Thyroid gland (tissue), 4 donors: Measurements from ENCODE around the gene APBA1.

Experiments
- POLR2A ChIP-seq, 2 donors: fragments of 450-650 bp; IDR thresholded peaks; one replicate each; pipeline ENCODE4 v1.6.1; 2017; ENCODE audit warnings: antibody characterized with exemption in 2 of 2, mild to moderate bottlenecking in 2 of 2, moderate library complexity in 1 of 2
- TF ChIP-seq, protein P1 (sequence below), 6 experiments: fragments of 200-600 bp in 3 of 6; fragments of 450-650 bp in 3 of 6; sonication (generic) in 3 of 6; IDR thresholded peaks; one replicate each; pipeline ENCODE4 v1.5.1; 2016 to 2019; ENCODE audit warnings: antibody characterized with exemption in 6 of 6, mild to moderate bottlenecking in 2 of 6, inconsistent platforms in 1 of 6, moderate library complexity in 1 of 6

DNA sequence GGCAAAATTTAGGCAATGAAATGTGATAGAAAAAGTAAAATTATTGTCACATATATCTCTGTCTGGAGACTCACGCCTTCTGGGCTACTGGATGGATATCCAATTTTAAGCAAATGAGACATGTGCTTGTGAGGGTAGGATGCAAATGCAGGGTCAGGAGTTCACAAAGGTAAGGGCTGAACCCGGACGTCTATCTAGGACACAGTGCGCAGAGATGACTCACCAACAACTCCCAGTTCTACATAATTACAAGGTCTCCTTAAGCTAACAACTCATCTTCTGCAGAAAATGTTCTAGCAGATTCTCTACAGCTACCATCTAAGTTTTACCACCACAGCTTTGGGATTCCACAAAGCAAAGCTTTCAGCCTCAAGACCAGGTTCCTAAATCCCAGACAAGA lies 186.7 kb downstream of the APBA1 start:
- TF ChIP-seq, protein P1, sequence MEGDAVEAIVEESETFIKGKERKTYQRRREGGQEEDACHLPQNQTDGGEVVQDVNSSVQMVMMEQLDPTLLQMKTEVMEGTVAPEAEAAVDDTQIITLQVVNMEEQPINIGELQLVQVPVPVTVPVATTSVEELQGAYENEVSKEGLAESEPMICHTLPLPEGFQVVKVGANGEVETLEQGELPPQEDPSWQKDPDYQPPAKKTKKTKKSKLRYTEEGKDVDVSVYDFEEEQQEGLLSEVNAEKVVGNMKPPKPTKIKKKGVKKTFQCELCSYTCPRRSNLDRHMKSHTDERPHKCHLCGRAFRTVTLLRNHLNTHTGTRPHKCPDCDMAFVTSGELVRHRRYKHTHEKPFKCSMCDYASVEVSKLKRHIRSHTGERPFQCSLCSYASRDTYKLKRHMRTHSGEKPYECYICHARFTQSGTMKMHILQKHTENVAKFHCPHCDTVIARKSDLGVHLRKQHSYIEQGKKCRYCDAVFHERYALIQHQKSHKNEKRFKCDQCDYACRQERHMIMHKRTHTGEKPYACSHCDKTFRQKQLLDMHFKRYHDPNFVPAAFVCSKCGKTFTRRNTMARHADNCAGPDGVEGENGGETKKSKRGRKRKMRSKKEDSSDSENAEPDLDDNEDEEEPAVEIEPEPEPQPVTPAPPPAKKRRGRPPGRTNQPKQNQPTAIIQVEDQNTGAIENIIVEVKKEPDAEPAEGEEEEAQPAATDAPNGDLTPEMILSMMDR (IDR thresholded peaks at IDR 0.05): no peak
- no peak for TF ChIP-seq POLR2A (IDR thresholded peaks at IDR 0.05)
